Heart left ventricle (tissue), 13 donors: ENCODE data around the gene FAM217B.

Experiments used
- CTCF ChIP-seq, 12 donors: fragments of 200-600 bp; sonication (generic) in 4 of 12; IDR thresholded peaks; one replicate each; pipeline versions ENCODE4 v1.5.0 to v1.8.0; 2018 to 2022; ENCODE audit warnings: antibody characterized with exemption in 12 of 12, mild to moderate bottlenecking in 5 of 12
- POLR2A ChIP-seq, 2 donors: fragments of 450-650 bp; IDR thresholded peaks; one replicate each; pipeline ENCODE4 v1.6.1; 2017; ENCODE audit warnings: antibody characterized with exemption in 2 of 2, mild to moderate bottlenecking in 2 of 2, moderate library complexity in 2 of 2
- donor health status: ischemic (EF 13 %, LVEDD 7.1; RV severe dilation, severe dysfunction).
- donor health status: DM: no; HTN: yes; CAD: no.
- donor health status: DM: no; HTN: no; CAD: no.
- donor health status: ischemic (EF 25% LVEDD 6.9; RV normal size, moderate dysfunction).
- donor health status: ischemic (EF 25% LVEDD 5.7; RV mildly dilated, moderate dysfunction).
- donor health status: ischemic (EF 35%, LVEDD 5.7; RV mildly dilated, moderate dysfunction).
- donor health status: nonischemic (EF 11% LVEDD 7.7; RV severe dilation, severe dysfunction).
- donor health status: DM: yes; HTN: yes; CAD: no.
- donor health status: PGD.
- donor health status: ischemic (EF 29% LVEDD 5.4; RV normal size, mild dysfunction).
- donor health status: nonischemic (EF 23%, LVEDD 6.1; RV moderate dilation, normal function).

GRCh38 chr20:59983076-59983475, 42.9 kb downstream of the FAM217B start:
- TF ChIP-seq CTCF (IDR thresholded peaks at IDR 0.05) (no peak), POLR2A (IDR thresholded peaks at IDR 0.05) (no peak)
